ENCODE measurements around the gene PHF21B. TPM values are rescaled to one million over a fixed set of nuclear protein-coding genes. Genes with fewer than 3 reads are reported as not detected.
"Not testable (repeated sequence)": the region's sequence is repeated elsewhere in the genome, so short reads cannot be mapped to it uniquely, and the experiment has no call there.

The PHF21B gene
- total RNA-seq, 2 donors from 2014 or later, result 0.71 to 0.76 TPM

- intact Hi-C loops (cut with DNase I), result no loop called here
- no peak for DNase-seq
- ATAC-seq, result no peak
Measured at GRCh38 chr22:44913198-44913983, 96.4 kb downstream of the PHF21B start.

DNA sequence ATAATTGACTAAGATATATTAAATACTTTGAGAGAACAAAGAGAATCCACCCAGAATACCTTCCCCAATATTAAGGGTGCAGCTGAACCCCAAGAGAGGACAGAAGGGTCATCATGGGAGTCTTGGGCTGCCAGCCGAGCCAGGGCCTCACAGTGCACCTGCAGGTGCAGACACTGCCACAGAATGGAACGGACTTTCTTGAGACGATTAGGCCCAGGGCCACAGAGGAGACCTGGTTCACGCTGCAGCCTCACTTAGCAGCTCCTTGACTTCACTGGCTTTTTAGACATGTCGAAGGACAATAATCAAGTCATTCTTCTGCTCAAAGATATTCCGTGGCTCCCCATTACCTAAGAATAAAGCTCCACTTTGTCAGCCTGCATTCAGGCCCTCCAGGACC lies 100.6 kb downstream of the PHF21B start:
- DNase-seq, result no peak
- intact Hi-C loops (cut with DNase I), result no loop called here
- no peak for ATAC-seq

- intact Hi-C loops (cut with DNase I), result no loop called here
- DNase-seq (no peak), ATAC-seq (no peak)
Measured at GRCh38 chr22:44907765-44908737, 101.8 kb downstream of the PHF21B start.

DNA sequence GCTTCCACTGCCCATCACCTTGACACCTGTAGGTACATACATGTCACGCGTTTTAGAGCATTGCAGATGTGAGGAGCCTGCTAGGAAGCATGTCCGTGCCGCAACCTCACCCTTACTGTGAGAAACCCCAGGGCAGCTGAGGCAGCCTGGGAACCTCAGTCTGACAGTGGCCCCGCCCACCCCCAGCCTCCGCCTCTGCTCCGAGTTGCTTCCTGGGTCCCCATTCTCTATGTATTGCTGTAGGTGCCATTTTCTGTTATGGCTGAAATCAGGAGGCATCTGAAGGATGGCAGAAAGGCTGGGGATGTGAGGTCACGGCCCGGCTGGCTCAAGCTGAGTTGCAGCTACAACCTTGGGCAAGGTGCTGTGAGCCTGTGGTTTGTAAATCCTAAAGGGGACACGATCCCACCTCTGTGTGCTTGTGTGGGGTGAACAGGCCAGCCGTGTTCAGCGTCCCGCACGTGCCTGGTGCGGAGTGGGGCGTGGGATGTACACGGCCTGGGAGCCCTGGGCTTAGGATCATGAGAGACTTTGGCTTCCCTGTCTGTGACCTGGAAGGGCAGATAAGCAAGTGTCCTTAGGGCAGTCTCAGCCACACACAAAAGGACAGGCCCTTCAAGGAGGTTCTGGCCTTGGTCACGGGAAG lies 102.7 kb downstream of the PHF21B start:
- intact Hi-C loops (cut with DNase I), result no loop called here
- DNase-seq (no peak), ATAC-seq (no peak)

DNA sequence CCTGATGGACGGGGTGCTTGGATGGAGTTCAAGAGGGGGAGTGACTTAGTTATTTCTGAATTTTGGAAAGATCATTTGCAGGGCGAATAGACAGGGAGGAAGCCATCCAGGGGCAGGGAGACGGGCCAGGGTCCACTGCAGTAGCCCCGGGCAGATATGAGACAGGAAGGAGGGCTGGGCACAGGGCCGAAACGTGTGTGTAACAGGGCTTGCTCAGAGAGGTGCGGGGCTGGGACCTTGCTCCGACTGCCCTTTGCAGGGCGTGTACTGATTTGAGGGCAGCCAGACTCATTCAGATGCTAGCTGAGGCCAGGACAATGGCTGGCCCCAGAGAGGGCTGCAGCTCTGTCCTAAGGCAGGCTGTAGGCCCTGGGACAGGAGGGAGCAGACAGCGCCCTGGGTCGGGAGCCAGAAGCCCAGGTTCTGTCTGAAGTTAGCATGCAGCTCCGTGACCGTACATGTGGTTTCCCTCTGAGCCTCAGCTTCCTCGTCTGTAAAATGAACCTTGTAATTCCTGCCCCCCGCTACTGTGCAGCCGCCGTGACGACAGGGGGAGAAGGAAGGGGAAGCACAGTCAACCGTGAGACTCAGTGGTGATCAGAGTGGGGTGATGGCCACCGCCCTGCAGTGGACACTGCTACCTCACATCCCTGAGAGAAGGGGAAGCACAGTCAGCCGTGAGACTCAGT lies 103.4 kb downstream of the PHF21B start:
- DNase-seq (no peak), ATAC-seq (no peak)
- intact Hi-C loops (cut with DNase I), result no loop called here

GRCh38 chr22:44904492-44905152 lies 105.2 kb downstream of the PHF21B start:
- intact Hi-C loops (cut with DNase I); DNase-seq: not testable (repeated sequence)
- peak; percentile 60 to 81 for ATAC-seq

DNA sequence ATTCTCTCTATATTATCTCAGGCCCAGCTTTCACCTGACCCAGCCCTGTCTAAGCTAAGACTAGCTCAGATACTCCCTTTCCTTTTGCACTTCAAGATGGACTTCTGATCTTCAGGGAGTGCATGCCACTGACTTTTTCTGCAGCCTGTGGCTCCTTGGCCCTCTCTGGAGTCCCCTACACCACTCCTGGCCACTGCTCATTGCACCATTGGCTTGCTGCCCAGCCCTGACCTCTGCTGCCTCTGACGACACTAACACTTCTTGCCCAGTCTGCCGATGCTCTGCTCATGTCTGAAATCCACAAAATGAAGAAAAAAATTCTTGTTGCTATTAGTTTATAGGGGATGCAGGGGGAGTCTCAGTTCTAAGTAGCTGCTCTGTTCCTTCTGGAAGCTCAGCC lies 106.6 kb downstream of the PHF21B start:
- intact Hi-C loops (cut with DNase I); DNase-seq: not testable (repeated sequence)
- ATAC-seq, result peak; percentile 48 to 61

DNA sequence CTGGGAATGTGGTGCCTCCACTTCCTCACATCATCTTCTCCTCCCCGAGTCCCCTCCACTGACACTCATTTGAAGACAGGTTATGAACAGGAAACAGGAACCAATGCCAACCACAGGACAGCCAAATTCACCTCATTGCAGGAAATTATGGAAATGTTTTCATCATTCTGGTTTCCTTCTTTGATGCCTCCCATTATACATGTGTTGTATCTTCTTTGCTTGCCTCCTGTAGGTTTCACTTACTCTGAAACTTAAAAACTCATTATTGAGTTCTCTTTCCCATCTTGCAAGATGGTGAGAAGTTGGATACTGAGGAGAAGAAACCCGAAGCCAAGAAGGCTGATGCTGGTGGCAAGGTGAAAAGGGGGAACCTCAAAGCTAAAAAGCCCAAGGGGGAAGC lies 108.5 kb downstream of the PHF21B start:
- no peak for ATAC-seq
- intact Hi-C loops (cut with DNase I), result no loop called here

GRCh38 chr22:44898236-44898635 lies 111.6 kb downstream of the PHF21B start:
- ATAC-seq (no peak), DNase-seq (no peak)
- intact Hi-C loops (cut with DNase I), result no loop called here

More for the DNA sequence above, 108.5 kb downstream of the PHF21B start:
- no peak for DNase-seq

- intact Hi-C loops (cut with DNase I), result no loop called here
- ATAC-seq, result no peak
- DNase-seq, result no peak
Measured at GRCh38 chr22:44895296-44896055, 114.3 kb downstream of the PHF21B start.

GRCh38 chr22:44894782-44895181 lies 115.0 kb downstream of the PHF21B start:
- intact Hi-C loops (cut with DNase I), result no loop called here
- no peak for ATAC-seq
- no peak for DNase-seq

DNA sequence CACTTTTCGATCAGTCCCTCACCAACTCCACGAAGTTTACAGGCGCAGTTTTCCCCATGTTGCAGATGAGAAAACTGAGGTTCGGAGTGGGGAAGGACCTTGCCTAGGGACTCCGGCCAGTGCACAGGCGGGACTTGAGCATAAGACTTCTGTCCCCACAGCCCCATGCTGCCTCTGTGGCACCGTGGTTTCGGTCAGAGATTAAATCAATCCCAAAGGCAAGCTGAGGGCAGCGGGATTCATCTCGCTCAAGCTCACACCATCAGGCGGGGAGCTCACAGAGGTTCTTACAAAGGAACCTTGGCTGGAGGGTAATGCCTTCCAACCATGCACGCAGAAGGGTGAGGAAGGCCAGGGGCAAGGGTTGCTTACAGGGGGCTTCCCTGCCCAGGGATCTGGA lies 115.5 kb downstream of the PHF21B start:
- intact Hi-C loops (cut with DNase I), result no loop called here
- DNase-seq, result no peak

DNA sequence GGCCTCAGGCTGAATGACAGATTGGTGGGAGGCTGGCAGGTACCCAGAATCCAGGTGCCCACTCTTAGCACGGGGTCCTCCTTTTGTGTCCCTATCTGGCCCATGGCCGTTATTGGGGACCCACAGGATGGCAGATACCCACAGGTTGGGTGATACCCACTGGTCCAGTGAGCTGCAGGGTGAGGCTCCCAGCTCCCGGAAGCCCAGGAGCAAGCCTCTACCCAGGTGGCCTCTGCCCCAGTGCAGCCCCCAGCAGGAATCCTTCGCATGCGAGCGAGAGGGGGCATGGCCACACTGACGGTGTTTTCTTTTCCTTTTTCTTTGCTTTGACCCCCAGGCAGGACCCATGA lies 116.1 kb downstream of the PHF21B start:
- intact Hi-C loops (cut with DNase I), result no loop called here
- DNase-seq (no peak), ATAC-seq (no peak)

More for the DNA sequence above, 115.5 kb downstream of the PHF21B start:
- no peak for ATAC-seq

GRCh38 chr22:44892803-44893730 lies 116.7 kb downstream of the PHF21B start:
- ATAC-seq, result no peak
- intact Hi-C loops (cut with DNase I), result no loop called here
- no peak for DNase-seq

DNA sequence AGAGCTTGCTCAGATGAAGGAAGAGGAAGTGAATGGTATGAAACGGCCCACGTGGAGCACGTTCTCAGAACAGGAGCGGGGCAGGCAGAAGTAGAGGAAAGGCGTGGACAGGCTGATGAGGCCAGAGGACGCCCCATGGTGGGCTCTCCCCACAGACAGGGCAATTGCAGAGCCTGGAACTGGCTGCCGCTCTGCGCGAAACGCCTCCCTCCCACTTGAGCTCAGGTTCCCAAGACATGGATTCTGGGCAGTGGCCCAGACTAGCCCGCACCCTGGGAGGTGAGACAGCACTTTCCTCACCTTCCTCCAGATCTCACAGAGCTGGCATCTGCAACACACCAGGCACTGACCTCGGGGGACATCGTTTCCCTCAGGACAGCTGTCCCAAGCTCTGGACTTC lies 117.6 kb downstream of the PHF21B start:
- DNase-seq, result no peak
- intact Hi-C loops (cut with DNase I), result no loop called here
- ATAC-seq, result no peak

DNA sequence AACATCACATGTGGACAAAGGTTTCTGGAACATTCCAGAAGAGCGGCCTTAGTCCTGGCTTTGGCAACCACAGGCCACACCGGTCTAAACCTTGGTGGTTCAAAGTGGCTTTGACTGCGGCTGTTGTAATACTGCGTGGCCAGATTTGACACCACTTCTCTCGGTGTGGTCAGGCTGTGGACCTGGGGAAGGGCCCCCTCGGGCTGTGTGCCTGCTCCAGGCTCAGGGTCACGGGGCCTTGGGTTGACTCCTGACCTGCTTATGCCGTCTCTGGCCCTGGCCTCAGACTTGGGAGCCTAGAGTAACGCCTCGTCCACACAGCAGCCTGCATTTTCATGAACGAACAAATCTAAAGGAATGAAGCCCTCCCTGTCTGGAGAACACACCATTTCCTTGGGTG lies 118.0 kb downstream of the PHF21B start:
- intact Hi-C loops (cut with DNase I), result no loop called here
- DNase-seq, result no peak
- ATAC-seq, result no peak

DNA sequence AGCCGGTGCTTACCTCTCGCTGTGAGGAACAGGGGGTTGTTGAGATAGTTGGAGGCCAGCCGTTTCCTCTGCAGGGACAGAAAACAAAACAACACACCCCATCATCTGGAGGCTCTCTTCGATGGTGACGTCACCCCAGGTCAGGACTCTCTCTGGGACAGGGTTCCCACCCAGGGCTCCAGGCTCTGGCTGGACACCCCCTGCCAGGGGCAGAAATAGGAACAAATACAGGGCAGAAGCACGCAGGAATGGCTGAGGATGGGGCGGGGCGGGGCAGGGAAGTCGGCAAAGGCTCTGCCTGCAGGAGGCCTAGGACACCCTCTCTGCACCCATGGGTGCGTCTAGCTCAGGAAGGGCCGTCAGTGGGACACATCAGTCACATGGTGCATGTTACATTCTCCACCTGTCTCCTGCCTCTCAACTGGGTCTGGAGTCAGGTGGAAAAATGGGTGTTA lies 118.5 kb downstream of the PHF21B start:
- DNase-seq, result no peak
- no peak for ATAC-seq
- intact Hi-C loops (cut with DNase I), result no loop called here

Data from left cardiac atrium (tissue), 4 donors.